K562 (cell line): ENCODE measurements around the gene CD48. TPM values are rescaled to one million over a fixed set of nuclear protein-coding genes. Genes with fewer than 3 reads are reported as not detected.

Experiments used
- ATAC-seq: fragments of 200-7000 bp; cut with Tn5 transposase; 3 replicates; pipeline ENCODE4 v1.9.1; 2020; ENCODE audit warnings: moderate library complexity
- BruUV-seq: library from RNA; stranded (reverse); fragments of 400-500 nt; replicated peaks from 2 replicates; lab custom pipeline; 2021; lab: Mats Ljungman, UMichigan
- CTCF ChIA-PET: fragments of 300-600 bp; formaldehyde crosslinking; extraction: SDS; loops from one replicate; lab custom pipeline; 2021; ENCODE audit warnings: low intra/inter-chr PET ratio; lab: Yijun Ruan, JAX
- POLR2A ChIA-PET: fragments of 300-600, 350-650 bp; sonication (Branson Sonifier 250); formaldehyde crosslinking; extraction: SDS; loops from one replicate; lab custom pipeline; 2021; ENCODE audit warnings: antibody characterized with exemption, inconsistent platforms; lab: Yijun Ruan, JAX
- DNase-seq, 4 experiments: peaks; one replicate each; pipeline versions ENCODE4 v3.0.0 to v3.0.0-alpha.2; 2011 to 2018; ENCODE audit warnings: low spot score in 3 of 4, mixed read lengths in 3 of 4; ENCODE audit errors: extremely low read depth in 1 of 4
- FAIRE-seq: peaks from 2 replicates; lab custom pipeline; 2011; peaks lifted over from hg19 to GRCh38; lab: Jason Lieb, UNC
- H2AFZ ChIP-seq: 2 replicates; pipeline ENCODE4 v1.6.0; 2011; ENCODE audit warnings: low read depth, low read length, control low read depth, inconsistent platforms
- H3K27ac ChIP-seq: fragments of 200-600 bp; 3 replicates; pipeline ENCODE4 v1.8.0; 2011; ENCODE audit warnings: low read depth, mild to moderate bottlenecking, control low read depth, inconsistent platforms, low read length, moderate library complexity, mixed read lengths; ENCODE audit errors: extremely low read depth
- H3K27me3 ChIP-seq, 2 experiments: fragments of 300-600 bp in 1 of 2; 2 replicates in 1 of 2; 3 replicates in 1 of 2; pipeline versions ENCODE4 v1.6.0 to v1.8.0; 2011; ENCODE audit warnings: inconsistent platforms in 2 of 2, low read length in 2 of 2, mild to moderate bottlenecking in 1 of 2, mixed read lengths in 1 of 2, moderate library complexity in 1 of 2; ENCODE audit not compliant: control insufficient read depth in 2 of 2, insufficient read depth in 2 of 2
- H3K36me3 ChIP-seq: fragments of 300-600 bp; 3 replicates; pipeline ENCODE4 v1.8.0; 2011; ENCODE audit warnings: mild to moderate bottlenecking, low read length, inconsistent platforms; ENCODE audit not compliant: control insufficient read depth, insufficient read depth
- H3K4me1 ChIP-seq, 2 experiments: fragments of 200-600 bp in 1 of 2; replicated peaks in 1 of 2; 2 replicates in 1 of 2; 3 replicates in 1 of 2; pipeline versions ENCODE4 v1.5.1 to v1.8.0; 2011; ENCODE audit warnings: inconsistent platforms in 2 of 2, low read length in 2 of 2, mild to moderate bottlenecking in 1 of 2, mixed read lengths in 1 of 2, moderate library complexity in 1 of 2; ENCODE audit not compliant: control insufficient read depth in 2 of 2, insufficient read depth in 2 of 2
- H3K4me2 ChIP-seq: 2 replicates; pipeline ENCODE4 v1.6.1; 2011; ENCODE audit warnings: low read length, control low read depth, inconsistent platforms, mixed read lengths; ENCODE audit not compliant: insufficient read depth
- H3K4me3 ChIP-seq: fragments of 200-600 bp; sonication (generic), shearing (Covaris generic); 2 replicates; pipeline ENCODE4 v1.5.1; 2016; ENCODE audit warnings: control low read depth, inconsistent platforms
- H3K79me2 ChIP-seq: fragments of 200-600 bp; 3 replicates; pipeline ENCODE4 v1.8.0; 2011; ENCODE audit warnings: low read length, inconsistent platforms; ENCODE audit not compliant: control insufficient read depth, insufficient read depth
- H3K9ac ChIP-seq, 2 experiments: 2 replicates each; pipeline versions ENCODE4 v1.6.0 to v1.6.1; 2011; ENCODE audit warnings: low read depth in 2 of 2, low read length in 2 of 2, control low read depth in 1 of 2, inconsistent platforms in 1 of 2, mild to moderate bottlenecking in 1 of 2, mixed read lengths in 1 of 2; ENCODE audit not compliant: insufficient read depth in 1 of 2
- H3K9me1 ChIP-seq: one replicate; pipeline ENCODE4 v1.6.0; 2011; ENCODE audit warnings: inconsistent platforms, mild to moderate bottlenecking, low read length, moderate library complexity; ENCODE audit not compliant: control insufficient read depth, insufficient read depth
- H3K9me3 ChIP-seq: replicated peaks from 2 replicates; pipeline ENCODE4 v1.5.1; 2011; ENCODE audit warnings: low read depth, low read length, inconsistent platforms; ENCODE audit not compliant: control insufficient read depth, insufficient read depth
- H4K20me1 ChIP-seq: replicated peaks from 2 replicates; pipeline ENCODE4 v1.6.1; 2011; ENCODE audit warnings: low read length, inconsistent platforms, mixed read lengths; ENCODE audit not compliant: control insufficient read depth, insufficient read depth
- BCOR ChIP-seq: fragments of 450-650 bp; IDR thresholded peaks from 2 replicates; pipeline ENCODE4 v1.6.1; 2016
- CHD4 ChIP-seq: fragments of 200-600 bp; sonication (generic); IDR thresholded peaks from 3 replicates; pipeline ENCODE4 v1.6.1; 2012; ENCODE audit warnings: low read depth, mild to moderate bottlenecking, mixed read lengths, low read length, inconsistent platforms; ENCODE audit not compliant: insufficient read depth, insufficient replicate concordance, poor library complexity, severe bottlenecking
- NBN ChIP-seq: fragments of 450-650 bp; IDR thresholded peaks from 2 replicates; pipeline ENCODE4 v1.6.1; 2016; ENCODE audit warnings: low read depth, mild to moderate bottlenecking
- RBM25 ChIP-seq: fragments of 200-400 bp; formaldehyde crosslinking; IDR thresholded peaks from 2 replicates; pipeline ENCODE4 v1.6.1; 2018; ENCODE audit warnings: low read length, low read depth, moderate library complexity; ENCODE audit not compliant: severe bottlenecking
- ZNF146 ChIP-seq: IDR thresholded peaks from one replicate; pipeline ENCODE4 v1.6.1; 2018; ENCODE audit warnings: missing compliant biosample characterization; ENCODE audit not compliant: unreplicated experiment
- ZNF174 ChIP-seq: fragments of 250-450 bp; sonication (Bioruptor Pico); IDR thresholded peaks from 2 replicates; pipeline ENCODE4 v1.4.0; 2020; ENCODE audit warnings: mild to moderate bottlenecking
- WGBS: fragments of 100-300 bp; shearing (Covaris generic); methylation state at CpG from one replicate; pipeline ENCODE4 v1.1.6; 2016; ENCODE audit warnings: low coverage, mixed read lengths; ENCODE audit not compliant: insufficient coverage; ENCODE audit errors: missing lambda C conversion rate; 5-methylcytosine and 5-hydroxymethylcytosine counted together
- in situ Hi-C: fragments of 300-500 bp; cut with MboI; formaldehyde crosslinking; loops from 4 replicates; pipeline ENCODE4 v1.15.0; 2018; ENCODE audit warnings: inconsistent platforms, mixed read lengths
- intact Hi-C: fragments of 100-400 bp; cut with micrococcal nuclease; formaldehyde crosslinking; loops from 2 replicates; pipeline ENCODE4 v1.14.2; 2022
- polyA plus RNA-seq, 8 experiments: library from polyadenylated mRNA; depleted of rRNA in 4 of 8; stranded (reverse) in 5 of 8; unstranded in 3 of 8; fragments of >200 nt; fragmentation: Nextera tagmentation in 2 of 8; fragmentation: Illumina TruSeq in 1 of 8; extraction: Ambion mirVana in 2 of 8; extraction: Trizol in 1 of 8; gene quantifications; 2 replicates each; pipeline versions ENCODE4 v1.2.1 to v1.2.3, GENCODE V29; 2011 to 2014; ENCODE audit warnings: inconsistent platforms in 1 of 8, missing spikeins in 1 of 8
- total RNA-seq, 7 experiments: library from RNA; depleted of rRNA in 6 of 7; stranded (reverse); fragments of >200 nt in 6 of 7; fragmentation: Illumina TruSeq in 2 of 7; extraction: Trizol in 2 of 7; gene quantifications; 2 replicates each; pipeline versions ENCODE4 v1.2.1 to v1.2.3, GENCODE V29; 2011 to 2021; ENCODE audit warnings: low replicate concordance in 1 of 7
- TF ChIP-seq, protein P1 (sequence below): fragments of 450-650 bp; formaldehyde crosslinking; IDR thresholded peaks from 2 replicates; pipeline ENCODE4 v1.4.0; 2020; ENCODE audit warnings: mild to moderate bottlenecking, moderate library complexity
- TF ChIP-seq, protein P2 (sequence below): sonication (generic); formaldehyde crosslinking; IDR thresholded peaks from 2 replicates; pipeline ENCODE4 v1.8.0; 2022; ENCODE audit warnings: missing genetic modification reagents, mild to moderate bottlenecking, moderate library complexity, borderline replicate concordance

The CD48 gene
- total and polyA plus RNA-seq, 9 of the 15 experiments (the other 6 are each of a cell fraction or from before 2014, with no cell fraction given): 0.10 to 0.42 (median 0.29) TPM; not detected in 3

DNA sequence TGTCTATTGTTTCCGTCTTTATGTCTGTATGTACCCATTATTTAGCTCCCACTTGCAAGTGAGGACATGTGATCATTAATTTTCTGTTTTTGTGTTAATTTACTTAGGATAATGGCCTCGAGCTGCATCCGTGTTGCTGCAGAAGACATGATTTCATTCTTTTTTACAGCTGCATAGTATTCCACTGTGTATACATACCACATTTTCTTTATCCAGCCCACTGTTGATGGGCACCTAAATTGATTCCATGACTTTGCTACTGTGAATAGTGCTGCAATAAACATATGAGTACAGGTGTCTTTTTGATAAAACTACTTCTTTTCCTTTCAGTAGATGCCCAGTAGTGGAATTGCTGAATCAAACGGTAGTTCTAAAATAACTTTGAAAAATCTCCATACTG, 52.1 kb downstream of the CD48 start:
- Histone ChIP-seq H3K36me3 (no peaks in the 10 kb centered on the region), H3K4me2 (no peak overlapping the region), H3K4me1 (peaks cover 0 to 17% of the 10 kb centered on the region in 2 experiments; a peak in 4 of 5 replicates), H3K27ac (no peak overlapping the region), H4K20me1 (no peaks in the 10 kb centered on the region), H3K9me3 (no peaks in the 10 kb centered on the region), H3K4me3 (no peak overlapping the region), H2AFZ (no peak overlapping the region), H3K9ac (no peak overlapping the region), H3K27me3 (no peaks in the 10 kb centered on the region), H3K79me2 (no peaks in the 10 kb centered on the region), H3K9me1 (no peaks in the 10 kb centered on the region)
- in situ Hi-C loops (no loop called here), intact Hi-C loops (no loop called here)
- 79% methylated on average over 4 of the region's 4 CpGs for WGBS
- no peak for ATAC-seq
- POLR2A ChIA-PET: no interaction called here
- no peak for DNase-seq
- no peak for FAIRE-seq
- BruUV-seq: no TSS peak
- CTCF ChIA-PET: no interaction called here
- TF ChIP-seq CHD4 (no peak), NBN (no peak), BCOR (peak; percentile 33; the same call in 1 of the 2 replicates), RBM25 (peak; percentile 70), ZNF146 (peak; percentile 65), ZNF174 (CRISPR knock-in tag) (no peak)
- TF ChIP-seq, protein P1, sequence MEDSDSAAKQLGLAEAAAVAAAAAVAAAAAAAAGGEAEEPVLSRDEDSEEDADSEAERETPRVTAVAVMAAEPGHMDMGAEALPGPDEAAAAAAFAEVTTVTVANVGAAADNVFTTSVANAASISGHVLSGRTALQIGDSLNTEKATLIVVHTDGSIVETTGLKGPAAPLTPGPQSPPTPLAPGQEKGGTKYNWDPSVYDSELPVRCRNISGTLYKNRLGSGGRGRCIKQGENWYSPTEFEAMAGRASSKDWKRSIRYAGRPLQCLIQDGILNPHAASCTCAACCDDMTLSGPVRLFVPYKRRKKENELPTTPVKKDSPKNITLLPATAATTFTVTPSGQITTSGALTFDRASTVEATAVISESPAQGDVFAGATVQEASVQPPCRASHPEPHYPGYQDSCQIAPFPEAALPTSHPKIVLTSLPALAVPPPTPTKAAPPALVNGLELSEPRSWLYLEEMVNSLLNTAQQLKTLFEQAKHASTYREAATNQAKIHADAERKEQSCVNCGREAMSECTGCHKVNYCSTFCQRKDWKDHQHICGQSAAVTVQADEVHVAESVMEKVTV (CRISPR knock-in tag): no peak
- TF ChIP-seq, protein P2, sequence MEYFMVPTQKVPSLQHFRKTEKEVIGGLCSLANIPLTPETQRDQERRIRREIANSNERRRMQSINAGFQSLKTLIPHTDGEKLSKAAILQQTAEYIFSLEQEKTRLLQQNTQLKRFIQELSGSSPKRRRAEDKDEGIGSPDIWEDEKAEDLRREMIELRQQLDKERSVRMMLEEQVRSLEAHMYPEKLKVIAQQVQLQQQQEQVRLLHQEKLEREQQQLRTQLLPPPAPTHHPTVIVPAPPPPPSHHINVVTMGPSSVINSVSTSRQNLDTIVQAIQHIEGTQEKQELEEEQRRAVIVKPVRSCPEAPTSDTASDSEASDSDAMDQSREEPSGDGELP (CRISPR knock-in tag): no peak
